ENCODE data around the gene NQO2. TPM values are rescaled to one million over a fixed set of nuclear protein-coding genes. Genes with fewer than 3 reads are reported as not detected.

Gene NQO2
- total RNA-seq, 2 donors from 2014 or later: 27.9 to 34.3 TPM

DNA sequence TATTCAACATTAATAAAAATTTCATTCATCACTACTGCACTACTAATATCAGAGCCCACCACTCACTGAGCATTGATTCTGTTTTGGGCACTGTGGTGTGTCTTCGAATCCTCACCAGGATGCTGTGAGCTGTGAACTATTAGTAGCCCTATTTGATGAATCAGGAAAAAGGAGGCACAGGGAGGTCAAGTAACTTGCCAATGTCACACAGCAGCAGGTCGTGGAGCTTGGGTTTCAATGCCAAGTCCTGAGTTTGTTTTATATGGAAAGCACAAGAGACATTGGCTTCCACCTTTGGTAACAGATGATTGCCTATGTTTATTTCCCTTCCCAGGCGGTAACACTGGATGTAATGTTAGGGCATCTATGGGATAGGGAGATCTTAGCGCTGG, 15.0 kb downstream of the NQO2 start:
- Histone ChIP-seq H3K27ac (no peak overlapping the region), H3K4me3 (no peak overlapping the region), H3K9me3 (no peaks in the 10 kb centered on the region), H3K36me3 (peaks cover 0 to 8% of the 10 kb centered on the region in 2 donors), H3K4me1 (replicated peaks) (no peaks in the 10 kb centered on the region), H3K27me3 (replicated peaks; ENCODE audit: insufficient read depth) (no peaks in the 10 kb centered on the region)
- 88% methylated on average over 4 of the region's 4 CpGs for WGBS
- no peak for DNase-seq (ENCODE audit: low spot score)
- intact Hi-C loops (cut with DNase I): loop anchor here (10.0 kb wide), 1 partner anchor 240 kb away; the partner anchor contains the start of gene PSMG4
- no peak for TF ChIP-seq POLR2AphosphoS5 (IDR thresholded peaks at IDR 0.05)
- TF ChIP-seq POLR2A (IDR thresholded peaks at IDR 0.05): no peak

DNA sequence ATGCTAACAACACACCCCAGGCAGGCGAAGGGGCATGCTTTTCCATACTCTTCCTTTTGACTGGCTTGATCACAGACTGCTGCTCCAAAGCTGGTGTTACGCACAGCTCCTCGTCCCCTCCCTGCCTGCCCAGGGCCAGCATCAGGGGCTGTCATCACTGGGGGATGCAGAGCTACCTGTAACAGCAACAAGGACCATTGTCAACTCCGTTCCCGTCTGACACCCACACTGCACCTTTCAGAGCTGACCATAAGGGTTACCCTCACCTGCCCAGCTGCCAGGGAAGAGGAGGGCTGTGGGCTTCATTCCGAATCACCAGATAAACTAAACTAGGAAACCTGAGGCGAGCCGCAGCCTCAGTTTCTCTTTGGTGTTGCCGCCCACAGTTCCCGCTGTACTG, 15.4 kb downstream of the NQO2 start:
- 95% methylated on average over 10 of the region's 10 CpGs for WGBS
- Histone ChIP-seq H3K27me3 (replicated peaks; ENCODE audit: insufficient read depth) (no peaks in the 10 kb centered on the region), H3K4me1 (replicated peaks) (no peaks in the 10 kb centered on the region), H3K36me3 (peaks cover 0 to 6% of the 10 kb centered on the region in 2 donors), H3K27ac (no peak overlapping the region), H3K4me3 (no peak overlapping the region), H3K9me3 (no peaks in the 10 kb centered on the region)
- TF ChIP-seq, protein P1, sequence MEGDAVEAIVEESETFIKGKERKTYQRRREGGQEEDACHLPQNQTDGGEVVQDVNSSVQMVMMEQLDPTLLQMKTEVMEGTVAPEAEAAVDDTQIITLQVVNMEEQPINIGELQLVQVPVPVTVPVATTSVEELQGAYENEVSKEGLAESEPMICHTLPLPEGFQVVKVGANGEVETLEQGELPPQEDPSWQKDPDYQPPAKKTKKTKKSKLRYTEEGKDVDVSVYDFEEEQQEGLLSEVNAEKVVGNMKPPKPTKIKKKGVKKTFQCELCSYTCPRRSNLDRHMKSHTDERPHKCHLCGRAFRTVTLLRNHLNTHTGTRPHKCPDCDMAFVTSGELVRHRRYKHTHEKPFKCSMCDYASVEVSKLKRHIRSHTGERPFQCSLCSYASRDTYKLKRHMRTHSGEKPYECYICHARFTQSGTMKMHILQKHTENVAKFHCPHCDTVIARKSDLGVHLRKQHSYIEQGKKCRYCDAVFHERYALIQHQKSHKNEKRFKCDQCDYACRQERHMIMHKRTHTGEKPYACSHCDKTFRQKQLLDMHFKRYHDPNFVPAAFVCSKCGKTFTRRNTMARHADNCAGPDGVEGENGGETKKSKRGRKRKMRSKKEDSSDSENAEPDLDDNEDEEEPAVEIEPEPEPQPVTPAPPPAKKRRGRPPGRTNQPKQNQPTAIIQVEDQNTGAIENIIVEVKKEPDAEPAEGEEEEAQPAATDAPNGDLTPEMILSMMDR (IDR thresholded peaks at IDR 0.05): no peak
- no peak for TF ChIP-seq POLR2AphosphoS5 (IDR thresholded peaks at IDR 0.05)
- TF ChIP-seq POLR2A (IDR thresholded peaks at IDR 0.05): no peak
- intact Hi-C loops (cut with DNase I): loop anchor here (10.0 kb wide), 1 partner anchor 240 kb away; the partner anchor contains the start of gene PSMG4
- DNase-seq (ENCODE audit: low spot score): no peak

DNA sequence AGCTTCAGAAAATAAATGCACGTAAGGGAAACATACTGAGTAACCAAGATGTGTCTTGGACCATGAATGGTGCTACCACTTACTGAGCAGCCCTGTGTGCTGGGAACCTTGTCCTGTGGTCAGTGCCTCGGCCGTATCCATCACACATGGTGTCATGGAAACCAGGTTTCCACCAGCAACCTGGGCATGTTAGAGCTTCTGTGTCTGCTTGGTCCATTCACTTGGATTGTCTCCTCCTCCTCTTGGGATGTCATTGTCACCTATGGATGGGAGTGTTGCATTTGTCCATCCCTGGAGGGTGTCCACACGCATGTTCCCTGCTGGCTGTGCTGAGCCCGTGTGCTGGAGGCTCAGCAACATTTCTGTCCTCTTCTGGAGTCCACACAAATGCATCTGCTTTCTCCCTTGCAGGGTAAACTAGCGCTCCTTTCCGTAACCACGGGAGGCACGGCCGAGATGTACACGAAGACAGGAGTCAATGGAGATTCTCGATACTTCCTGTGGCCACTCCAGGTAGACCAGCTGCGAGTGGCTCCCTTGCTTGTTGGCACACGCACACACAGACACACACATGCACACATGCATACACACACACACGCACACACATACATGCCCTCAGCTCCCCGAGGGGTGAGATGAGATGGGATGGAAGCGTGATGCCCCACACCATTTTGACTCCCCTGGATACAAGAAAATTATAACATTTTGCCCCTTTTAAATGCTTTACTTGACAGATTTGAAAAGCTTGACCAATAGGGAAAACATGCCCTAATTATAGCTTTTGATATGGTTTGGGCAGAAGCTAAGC, 17.0 kb downstream of the NQO2 start:
- Histone ChIP-seq H3K9me3 (no peaks in the 10 kb centered on the region), H3K4me1 (replicated peaks) (no peaks in the 10 kb centered on the region), H3K4me3 (no peak overlapping the region), H3K36me3 (no peaks in the 10 kb centered on the region), H3K27ac (no peak overlapping the region), H3K27me3 (replicated peaks; ENCODE audit: insufficient read depth) (no peaks in the 10 kb centered on the region)
- TF ChIP-seq POLR2A (IDR thresholded peaks at IDR 0.05) (no peak), POLR2AphosphoS5 (IDR thresholded peaks at IDR 0.05) (no peak)
- TF ChIP-seq, protein P1 (IDR thresholded peaks at IDR 0.05): no peak
- intact Hi-C loops (cut with DNase I): loop anchor here (10.0 kb wide), 1 partner anchor 238 kb away; the partner anchor contains the start of gene PSMG4
- 94% methylated on average over 17 of the region's 17 CpGs for WGBS
- DNase-seq (ENCODE audit: low spot score): no peak

DNA sequence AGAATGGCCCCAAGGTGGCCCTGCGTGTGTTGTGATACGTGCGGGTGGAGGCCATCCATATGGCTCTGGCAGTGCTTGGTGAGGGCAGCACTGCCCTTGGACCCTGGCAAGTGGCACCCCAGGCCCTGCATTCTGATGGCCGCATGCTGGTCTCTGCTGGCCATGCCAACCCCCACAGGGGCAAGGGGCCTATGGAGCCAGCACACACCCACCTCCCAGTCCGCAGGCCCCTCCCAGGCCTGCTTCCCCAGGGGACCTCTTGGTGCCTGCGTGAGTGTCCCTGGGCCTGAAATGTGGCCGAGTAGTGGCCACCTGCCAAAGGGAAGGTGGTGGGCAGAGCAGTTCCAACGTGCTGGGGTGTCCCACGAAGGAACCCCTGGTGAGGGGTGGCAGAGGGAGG, 17.6 kb downstream of the NQO2 start:
- no peak for DNase-seq (ENCODE audit: low spot score)
- intact Hi-C loops (cut with DNase I): loop anchor here (10.0 kb wide), 1 partner anchor 237 kb away; the partner anchor contains the start of gene PSMG4
- H3K4me3 ChIP-seq: no peak overlapping the region
- no peak overlapping the region for H3K27ac ChIP-seq
- no peaks in the 10 kb centered on the region for H3K27me3 ChIP-seq (replicated peaks; ENCODE audit: insufficient read depth)
- H3K4me1 ChIP-seq (replicated peaks): no peaks in the 10 kb centered on the region
- H3K9me3 ChIP-seq: no peaks in the 10 kb centered on the region
- WGBS: 91% methylated on average over 9 of the region's 9 CpGs
- TF ChIP-seq POLR2AphosphoS5 (IDR thresholded peaks at IDR 0.05) (no peak), POLR2A (IDR thresholded peaks at IDR 0.05) (no peak)
- TF ChIP-seq, protein P1 (IDR thresholded peaks at IDR 0.05): no peak
- H3K36me3 ChIP-seq: no peaks in the 10 kb centered on the region

DNA sequence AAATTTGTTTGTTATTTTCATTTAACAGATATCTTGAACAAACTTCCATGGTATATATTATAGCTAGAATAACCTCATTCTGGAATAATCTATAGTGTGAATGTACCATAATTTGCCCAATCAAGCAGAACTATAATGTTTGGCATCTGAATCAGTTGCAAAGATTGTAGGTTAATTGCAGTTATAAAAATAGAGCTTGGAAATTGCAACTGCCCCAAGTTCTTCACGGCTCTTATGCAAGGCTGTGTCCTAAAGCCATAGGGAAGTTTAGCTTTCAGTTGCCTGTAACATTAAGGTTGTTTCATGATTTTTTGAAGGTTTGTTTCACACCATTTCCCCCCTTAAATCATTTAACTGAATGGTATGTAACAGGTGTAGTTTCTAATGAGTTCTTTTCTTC, 19.4 kb downstream of the NQO2 start:
- TF ChIP-seq POLR2A (IDR thresholded peaks at IDR 0.05) (no peak), POLR2AphosphoS5 (IDR thresholded peaks at IDR 0.05) (no peak)
- TF ChIP-seq, protein P1 (IDR thresholded peaks at IDR 0.05): no peak
- Histone ChIP-seq H3K4me3 (no peak overlapping the region), H3K27me3 (replicated peaks; ENCODE audit: insufficient read depth) (no peaks in the 10 kb centered on the region), H3K4me1 (replicated peaks) (no peaks in the 10 kb centered on the region), H3K27ac (no peak overlapping the region), H3K9me3 (no peaks in the 10 kb centered on the region), H3K36me3 (no peaks in the 10 kb centered on the region)
- intact Hi-C loops (cut with DNase I): loop anchor here (10.0 kb wide), 1 partner anchor 236 kb away; the partner anchor contains the start of gene PSMG4
- no peak for DNase-seq (ENCODE audit: low spot score)
- WGBS: 82% methylated on average over 1 of the region's 1 CpG

Measured in prostate gland (tissue), 2 donors.